GM18951 (cell line): ENCODE data around the gene RP2.

ENCODE experiments used
- POLR2A ChIP-seq: IDR thresholded peaks from 4 replicates; pipeline ENCODE4 v1.6.1; 2011; ENCODE audit warnings: mild to moderate bottlenecking; ENCODE audit not compliant: insufficient read length, insufficient read depth; ENCODE audit errors: extremely low read depth
- in situ Hi-C: fragments of 300-500 bp; cut with MboI; formaldehyde crosslinking; loops from one replicate; pipeline ENCODE4 v1.12.0; 2022; ENCODE audit warnings: low sequenced_read_pairs, mixed read lengths, inconsistent platforms; ENCODE audit not compliant: unreplicated experiment

The RP2 gene

DNA sequence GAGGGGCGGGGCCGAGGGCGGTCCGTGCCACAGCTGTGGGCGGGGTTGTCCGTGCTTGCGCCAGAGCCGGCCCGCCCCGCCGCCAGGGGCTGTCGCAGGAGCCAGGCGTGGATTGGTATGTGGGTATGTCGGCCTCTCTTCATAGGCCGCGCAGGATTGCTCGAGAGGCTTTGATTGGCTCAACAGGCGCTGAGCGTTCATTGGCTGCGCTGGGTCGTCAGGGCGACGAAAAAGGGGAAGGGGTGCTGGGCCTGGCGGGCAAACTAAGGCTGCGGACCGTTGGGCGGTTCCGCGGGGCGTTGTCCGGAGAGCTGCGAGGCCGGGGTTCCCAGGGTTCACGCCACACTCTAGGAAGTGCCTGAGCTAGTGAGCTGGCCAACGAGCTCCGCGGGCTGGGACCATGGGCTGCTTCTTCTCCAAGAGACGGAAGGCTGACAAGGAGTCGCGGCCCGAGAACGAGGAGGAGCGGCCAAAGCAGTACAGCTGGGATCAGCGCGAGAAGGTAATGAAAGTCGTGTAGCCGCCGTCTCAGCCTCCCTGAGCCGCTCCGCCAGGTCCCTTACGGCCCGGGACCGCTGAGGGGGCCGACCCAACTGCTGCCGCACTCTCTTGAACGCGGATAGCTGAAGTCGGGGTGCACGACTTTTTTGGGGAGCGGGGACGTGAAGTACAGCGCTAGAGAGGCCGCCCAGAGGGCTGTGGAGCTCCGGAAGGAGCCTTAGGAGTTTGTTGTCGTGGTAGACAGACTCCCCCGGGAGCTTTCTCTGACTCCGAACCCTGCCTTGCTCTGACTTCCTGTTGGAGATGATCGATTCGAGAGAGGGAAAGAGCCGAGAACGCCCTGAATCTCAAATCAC, at the start of gene RP2:
RP2 (plus strand) TSS at position 343 of the 857 bp plus-strand sequence; CDS start at position 401, 58 bp downstream.
- in situ Hi-C loops = no loop called here
- TF ChIP-seq POLR2A = peak; percentile 60

DNA sequence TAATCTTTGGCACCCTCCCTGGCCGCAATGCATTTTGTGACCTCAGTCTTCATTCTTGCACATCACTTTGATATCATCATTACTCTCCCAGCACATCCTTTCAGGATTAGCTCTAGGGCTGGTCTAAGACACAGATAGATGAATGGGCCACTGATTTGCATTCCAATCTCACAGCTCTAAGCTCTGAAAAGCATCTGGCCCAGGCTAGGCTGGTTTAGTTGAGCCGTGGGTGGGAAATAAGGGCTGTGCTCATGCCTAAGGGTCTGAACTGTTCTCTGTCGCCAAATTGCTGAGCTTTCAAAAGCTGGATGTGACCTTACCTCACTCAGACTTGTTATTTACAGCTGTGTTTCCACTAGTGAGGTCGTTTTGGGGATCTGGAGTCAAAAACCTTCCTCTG, 47.9 kb upstream of the RP2 start:
- TF ChIP-seq POLR2A = no peak
- in situ Hi-C loops = no loop called here

DNA sequence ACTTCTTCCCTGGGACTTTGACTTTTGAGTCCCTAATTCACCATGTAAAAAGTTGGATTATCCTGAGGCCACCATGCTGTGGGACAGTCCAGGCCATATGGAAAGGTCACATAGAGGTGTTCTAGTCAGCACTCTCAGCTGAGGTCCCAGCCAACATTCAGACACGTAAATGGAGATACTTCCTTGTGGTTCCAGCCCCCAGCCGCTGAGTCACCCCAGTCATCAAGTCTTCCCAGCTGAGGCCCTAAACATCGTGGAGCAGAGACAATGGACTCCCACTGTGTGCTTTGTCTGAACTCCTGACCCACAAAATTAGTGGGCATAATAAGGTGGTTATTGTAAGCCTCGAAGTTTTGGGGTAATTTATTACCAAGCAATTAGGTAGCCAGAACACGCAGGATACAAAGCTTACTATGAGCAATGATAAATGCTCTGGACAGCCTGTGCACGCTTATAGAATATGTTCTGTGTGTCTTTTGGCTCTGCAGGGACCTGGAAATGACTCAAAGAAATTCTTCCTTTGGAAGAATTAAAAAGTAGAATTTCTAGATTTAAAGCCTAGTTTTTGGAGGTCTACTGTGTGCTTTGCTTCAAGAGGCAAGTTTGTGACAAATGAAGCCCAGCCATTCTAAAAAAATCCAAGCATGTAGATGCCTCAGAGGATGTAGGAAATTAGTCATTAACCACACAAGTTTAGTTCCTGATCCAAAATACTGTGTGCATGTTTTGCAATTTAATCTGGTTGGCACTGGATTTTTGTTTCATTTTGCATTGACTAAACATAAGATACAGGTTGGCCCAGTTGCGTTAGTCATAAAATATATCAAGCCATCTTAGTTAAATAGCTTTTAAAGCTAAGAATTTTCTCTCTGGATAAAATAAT, 44.7 kb upstream of the RP2 start:
- no peak for TF ChIP-seq POLR2A
- in situ Hi-C loops = no loop called here

DNA sequence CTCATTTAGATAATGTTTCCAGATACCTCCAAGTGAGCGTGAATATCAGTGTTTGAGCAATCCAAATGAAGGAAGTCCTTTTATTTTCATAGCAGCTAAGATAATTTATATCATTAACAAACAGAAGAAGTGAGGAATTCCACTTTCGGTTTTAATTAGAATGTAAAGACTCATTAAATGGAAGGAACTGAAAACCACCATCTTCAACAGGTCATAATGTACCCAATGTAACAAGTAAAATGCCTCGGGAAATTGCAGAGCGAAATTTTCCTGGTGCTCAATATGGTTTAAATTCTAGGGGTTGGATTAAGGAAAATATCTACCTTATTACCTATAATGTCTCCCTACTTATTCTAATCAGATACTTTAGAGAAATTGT, 44.0 kb upstream of the RP2 start:
- TF ChIP-seq POLR2A = no peak
- in situ Hi-C loops = no loop called here

DNA sequence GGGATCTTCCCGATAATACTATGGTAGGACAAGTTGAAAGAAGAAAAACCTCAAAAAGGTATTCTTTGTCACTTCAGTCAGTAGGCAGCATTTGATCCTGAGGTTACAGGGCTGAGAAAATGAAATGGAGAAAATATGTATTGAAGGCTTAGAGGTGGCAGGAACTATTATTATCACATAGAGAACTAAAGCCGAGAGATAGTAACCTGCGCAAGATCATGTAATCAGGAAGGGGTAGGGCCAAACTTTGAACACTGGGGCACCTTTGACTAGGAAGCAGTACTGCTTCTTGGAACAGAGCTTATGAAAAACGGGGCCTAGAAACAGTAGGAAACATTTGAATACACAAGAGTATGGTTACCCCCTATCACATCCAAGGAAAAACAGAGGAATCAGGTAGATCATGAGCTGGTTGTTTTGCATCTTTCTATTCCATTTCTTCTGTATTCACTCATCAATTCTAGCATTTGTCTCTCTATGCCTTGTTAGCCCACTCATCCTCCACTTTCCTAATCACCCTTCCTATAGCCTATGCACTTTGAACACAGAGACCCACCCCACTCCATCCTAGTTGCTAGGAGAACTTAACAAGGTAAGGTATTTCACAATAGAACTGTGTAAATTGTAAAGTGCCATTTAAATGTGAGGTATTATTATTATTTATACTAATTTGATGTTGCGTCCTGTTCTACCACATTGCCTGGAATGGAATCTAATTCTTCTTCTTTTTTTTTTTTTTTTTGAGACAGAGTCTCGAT, 43.3 kb upstream of the RP2 start:
- in situ Hi-C loops = no loop called here
- TF ChIP-seq POLR2A = no peak

DNA sequence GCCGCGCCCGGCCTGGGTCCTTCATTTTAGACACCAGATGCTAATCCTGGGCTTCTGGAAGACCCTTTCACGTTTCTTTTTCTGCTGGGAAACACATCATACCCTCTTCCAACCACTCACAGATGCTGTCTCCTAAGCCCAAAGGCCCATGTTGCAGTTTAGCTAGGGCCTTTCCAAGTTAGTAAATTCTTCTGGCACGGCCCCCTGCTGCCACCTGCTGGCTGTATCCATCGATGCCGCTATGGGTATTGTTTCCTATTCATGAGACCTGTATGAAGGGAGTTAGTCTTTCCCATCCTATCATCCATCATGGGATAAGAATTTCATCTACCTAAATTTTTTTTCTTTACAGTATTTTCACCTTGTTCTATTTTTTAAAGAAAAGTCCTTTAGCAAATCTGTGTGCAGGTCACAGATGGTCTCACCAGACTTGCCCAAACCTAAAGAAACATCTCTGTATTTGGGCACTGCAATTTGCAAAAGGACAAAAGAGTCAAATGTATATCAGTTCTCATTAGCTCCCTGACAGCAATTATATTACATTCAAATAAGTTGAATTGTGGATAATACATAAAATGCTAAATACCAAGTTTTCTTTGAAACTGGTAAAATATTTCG, 40.2 kb upstream of the RP2 start:
- TF ChIP-seq POLR2A = no peak
- in situ Hi-C loops = no loop called here

DNA sequence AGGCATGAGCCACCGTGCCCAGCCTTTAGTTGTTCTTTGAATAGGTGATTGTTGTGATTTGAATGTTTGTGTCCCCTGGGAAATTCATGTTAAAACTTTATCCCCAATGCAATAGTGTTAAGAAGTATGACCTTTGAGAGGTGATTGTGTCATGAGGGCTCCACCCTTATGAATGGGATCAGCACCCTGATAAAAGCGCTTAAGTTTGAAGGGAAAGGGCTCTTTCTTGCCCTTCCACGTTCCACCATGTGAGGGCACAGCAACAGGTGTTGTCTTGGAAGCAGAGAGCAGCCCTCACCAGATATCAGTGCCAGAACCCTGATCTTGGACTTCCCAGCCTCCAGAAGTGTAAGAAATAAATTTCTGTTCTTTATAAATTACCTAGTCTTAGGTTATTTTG, 33.7 kb upstream of the RP2 start:
- no peak for TF ChIP-seq POLR2A
- in situ Hi-C loops = no loop called here

DNA sequence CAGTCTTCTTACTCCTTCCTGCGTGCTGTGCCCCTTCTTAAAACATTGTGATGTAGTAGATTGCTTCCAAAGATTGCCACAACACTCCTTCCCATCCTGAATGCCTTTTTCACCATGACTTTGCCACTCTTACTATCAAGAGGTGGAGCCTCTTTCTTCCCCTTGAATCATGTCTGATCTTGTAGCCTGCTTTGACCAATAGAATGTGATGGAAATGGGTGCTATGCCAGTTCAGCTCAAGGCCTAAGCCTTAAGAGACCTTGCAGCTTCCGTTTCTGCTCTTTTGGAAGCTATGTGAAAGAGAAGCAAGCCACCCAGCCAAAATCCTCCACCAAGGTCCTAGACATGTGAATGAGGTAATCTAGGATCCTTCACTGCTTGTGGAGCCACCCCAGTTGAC, 31.6 kb upstream of the RP2 start:
- in situ Hi-C loops = no loop called here
- TF ChIP-seq POLR2A = no peak

DNA sequence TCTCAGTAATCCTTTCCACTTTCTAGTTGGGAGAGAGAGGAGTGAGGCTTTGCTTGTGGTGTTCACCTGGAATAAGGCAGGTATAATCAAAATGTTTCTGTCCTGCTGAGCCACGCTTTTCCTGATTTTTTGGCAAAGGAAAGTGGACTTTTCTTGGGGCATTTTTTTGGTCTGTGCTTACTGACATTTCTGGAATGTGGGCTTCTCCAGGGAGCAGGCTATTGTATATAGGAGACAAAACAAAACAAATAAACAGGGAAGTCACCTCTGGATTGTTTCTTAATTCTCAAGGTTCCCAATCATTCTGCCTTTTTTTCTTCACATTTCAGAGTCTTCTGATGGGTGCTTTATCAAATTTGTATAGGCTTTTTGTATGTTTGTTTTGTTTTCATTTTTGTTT, 25.7 kb upstream of the RP2 start:
- no peak for TF ChIP-seq POLR2A
- in situ Hi-C loops = no loop called here

DNA sequence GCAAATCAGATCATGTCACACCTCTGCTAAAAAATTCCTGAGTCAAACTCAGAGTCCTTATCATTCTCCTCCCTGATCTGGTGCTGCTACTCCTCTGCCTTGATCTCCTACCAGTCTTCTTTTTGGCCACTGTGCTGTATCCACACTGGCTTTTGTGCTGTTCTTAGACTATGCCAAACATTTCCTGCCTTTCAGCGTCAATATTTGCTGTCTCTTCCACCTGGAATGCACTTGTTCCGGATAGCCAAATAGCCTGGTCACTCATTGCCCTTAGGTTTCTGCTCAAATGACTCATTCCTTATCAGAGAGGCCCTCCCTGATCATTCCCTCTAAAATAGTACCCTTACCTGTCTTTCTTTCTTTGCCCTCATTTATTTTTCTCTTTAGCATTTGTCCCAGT, 24.4 kb upstream of the RP2 start:
- TF ChIP-seq POLR2A = no peak

DNA sequence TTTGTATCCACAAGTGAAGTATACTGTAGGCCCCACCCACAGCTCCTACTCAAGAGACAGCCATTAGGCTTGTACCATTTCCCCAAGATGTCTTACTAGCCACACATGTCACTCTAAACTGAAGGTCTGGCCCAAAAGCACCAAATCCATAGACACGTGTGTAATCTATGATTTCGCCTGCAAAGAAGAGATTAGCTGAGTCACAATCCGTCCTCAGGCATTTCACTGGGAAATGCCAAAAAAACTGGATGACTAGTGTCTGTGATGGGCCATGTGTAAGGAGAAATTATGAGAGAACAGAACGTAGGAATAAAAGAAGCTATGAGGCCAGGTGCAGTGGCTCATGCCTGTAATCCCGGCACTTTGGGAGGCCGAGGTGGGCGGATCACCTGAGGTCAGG, 21.9 kb upstream of the RP2 start:
- no peak for TF ChIP-seq POLR2A
- in situ Hi-C loops = no loop called here

More for the DNA sequence above, 24.4 kb upstream of the RP2 start:
- in situ Hi-C loops = no loop called here

DNA sequence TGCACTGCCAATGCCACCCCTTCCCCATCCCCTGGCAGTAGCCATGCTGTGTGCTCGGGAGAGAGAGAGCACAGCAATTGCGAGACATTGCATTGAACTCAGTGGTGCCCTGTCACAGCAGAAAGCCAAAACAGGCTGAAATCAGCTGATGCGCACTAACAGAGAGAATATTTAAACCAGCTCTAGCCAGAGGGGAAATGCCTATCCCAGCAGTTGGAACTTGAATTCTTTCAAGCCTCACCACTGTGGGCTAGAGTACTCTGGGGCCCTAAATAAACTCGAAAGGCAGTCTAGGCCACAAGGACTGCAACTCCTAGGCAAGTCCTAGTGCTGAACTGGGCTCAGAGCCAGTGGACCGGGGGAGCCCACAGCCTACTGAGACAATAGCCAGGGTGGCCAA, 17.7 kb upstream of the RP2 start:
- in situ Hi-C loops = no loop called here
- TF ChIP-seq POLR2A = no peak
